ENCODE measurements around the gene CLDND2. TPM values are rescaled to one million over a fixed set of nuclear protein-coding genes. Genes with fewer than 3 reads are reported as not detected.

The CLDND2 gene
- total RNA-seq, 1 donor from 2014 or later: not detected

DNA sequence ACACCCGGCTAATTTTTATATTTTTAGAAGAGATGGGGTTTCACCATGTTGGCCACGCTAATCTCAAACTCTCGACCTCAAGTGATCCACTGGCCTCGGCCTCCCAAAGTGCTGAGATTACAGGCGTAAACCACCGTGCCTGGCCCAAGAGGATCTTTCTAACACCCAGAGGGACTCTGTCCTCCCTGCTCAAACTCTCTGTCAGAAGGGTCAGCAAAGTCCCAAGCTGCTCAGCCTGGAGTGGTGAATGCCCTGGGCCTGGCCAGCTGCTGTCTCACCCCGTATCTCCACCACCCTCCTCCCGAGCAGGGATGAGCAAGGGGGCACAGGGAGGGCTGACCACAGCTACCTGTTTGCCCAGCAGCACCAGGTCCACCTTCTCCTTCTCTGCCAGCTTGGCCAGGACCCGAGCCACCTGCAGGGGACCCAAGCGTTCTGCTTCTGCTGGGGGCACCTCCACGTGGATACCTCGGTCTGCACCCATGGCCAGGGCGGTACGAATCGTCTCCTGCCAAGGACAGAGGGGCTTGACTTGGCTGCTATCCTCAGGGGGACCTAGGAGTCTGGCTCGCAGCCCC lies 15.9 kb downstream of the CLDND2 start:
- Mint-ChIP-seq H3K36me3 (peaks cover 5% of the 10 kb centered on the region), H3K27me3 (ENCODE audit: insufficient read depth, low read depth) (peaks cover 4% of the 10 kb centered on the region), H3K4me3 (no peak overlapping the region), H3K9me3 (no peaks in the 10 kb centered on the region), H3K27ac (no peak overlapping the region), H3K4me1 (peaks cover 21% of the 10 kb centered on the region)
- H3K36me3 ChIP-seq: no peaks in the 10 kb centered on the region
- H3K9me3 ChIP-seq (ENCODE audit: low read depth): no peaks in the 10 kb centered on the region
- H3K27me3 ChIP-seq: no peaks in the 10 kb centered on the region
- no peak overlapping the region for H3K27ac ChIP-seq
- H4K20me1 ChIP-seq (ENCODE audit: low read depth): no peaks in the 10 kb centered on the region
- no peak for DNase-seq (ENCODE audit: low spot score)
- no peak overlapping the region for H3K4me2 ChIP-seq
- no peak overlapping the region for H2AFZ ChIP-seq (replicated peaks)
- no peaks in the 10 kb centered on the region for H3K79me2 ChIP-seq (ENCODE audit: low read depth)
- TF ChIP-seq EZH2phosphoT487 (IDR thresholded peaks at IDR 0.05) (no peak), EZH2 (IDR thresholded peaks at IDR 0.05) (no peak)
- TF ChIP-seq, protein P1, sequence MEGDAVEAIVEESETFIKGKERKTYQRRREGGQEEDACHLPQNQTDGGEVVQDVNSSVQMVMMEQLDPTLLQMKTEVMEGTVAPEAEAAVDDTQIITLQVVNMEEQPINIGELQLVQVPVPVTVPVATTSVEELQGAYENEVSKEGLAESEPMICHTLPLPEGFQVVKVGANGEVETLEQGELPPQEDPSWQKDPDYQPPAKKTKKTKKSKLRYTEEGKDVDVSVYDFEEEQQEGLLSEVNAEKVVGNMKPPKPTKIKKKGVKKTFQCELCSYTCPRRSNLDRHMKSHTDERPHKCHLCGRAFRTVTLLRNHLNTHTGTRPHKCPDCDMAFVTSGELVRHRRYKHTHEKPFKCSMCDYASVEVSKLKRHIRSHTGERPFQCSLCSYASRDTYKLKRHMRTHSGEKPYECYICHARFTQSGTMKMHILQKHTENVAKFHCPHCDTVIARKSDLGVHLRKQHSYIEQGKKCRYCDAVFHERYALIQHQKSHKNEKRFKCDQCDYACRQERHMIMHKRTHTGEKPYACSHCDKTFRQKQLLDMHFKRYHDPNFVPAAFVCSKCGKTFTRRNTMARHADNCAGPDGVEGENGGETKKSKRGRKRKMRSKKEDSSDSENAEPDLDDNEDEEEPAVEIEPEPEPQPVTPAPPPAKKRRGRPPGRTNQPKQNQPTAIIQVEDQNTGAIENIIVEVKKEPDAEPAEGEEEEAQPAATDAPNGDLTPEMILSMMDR (IDR thresholded peaks at IDR 0.05): no peak
- H3F3A ChIP-seq (ENCODE audit: low read depth): peaks cover 13% of the 10 kb centered on the region
- H3K4me3 ChIP-seq: no peak overlapping the region
- H3K4me1 ChIP-seq: peaks cover 13% of the 10 kb centered on the region
- no peak overlapping the region for H3K9ac ChIP-seq

DNA sequence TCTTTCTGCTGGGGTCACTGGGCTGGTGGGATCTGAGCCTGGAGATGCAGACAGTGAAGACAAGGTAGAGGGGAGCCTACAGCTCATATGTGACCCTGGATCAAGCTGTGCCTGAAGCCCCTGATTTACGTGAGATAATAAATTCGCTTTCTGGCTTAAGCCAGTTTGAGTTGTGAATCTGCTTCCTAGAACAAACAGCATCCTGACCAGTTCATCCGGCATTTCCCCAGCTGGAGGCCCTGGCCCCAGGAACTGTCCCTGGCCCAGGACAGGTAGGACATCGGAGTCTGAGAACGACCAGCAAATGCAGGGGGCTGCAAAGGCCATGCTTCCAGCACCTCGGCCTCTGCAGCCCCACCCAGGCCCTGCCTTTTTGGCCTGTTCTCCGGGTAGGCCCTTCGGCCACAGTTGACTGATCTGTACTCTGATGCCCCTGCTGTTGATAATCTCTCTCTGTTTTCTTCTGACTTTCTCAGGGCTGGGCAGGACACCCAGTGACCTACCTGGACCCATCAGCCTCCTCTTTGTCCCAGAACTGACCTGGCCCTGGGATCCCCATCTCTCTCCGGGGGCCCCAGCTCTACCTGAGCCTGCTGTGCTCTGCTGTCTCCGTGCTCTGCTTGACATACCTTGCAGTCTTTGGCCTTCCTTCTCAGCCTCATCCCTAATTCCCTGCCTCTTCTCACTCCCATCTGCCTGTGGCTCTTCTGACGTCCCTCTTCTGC lies 17.4 kb downstream of the CLDND2 start:
- no peak overlapping the region for H3K9ac ChIP-seq
- H3K4me1 ChIP-seq: peaks cover 13% of the 10 kb centered on the region
- Mint-ChIP-seq H3K27ac (peak overlapping the region; percentile 43), H3K4me1 (peaks cover 20% of the 10 kb centered on the region), H3K4me3 (peak overlapping the region; percentile 13), H3K27me3 (ENCODE audit: insufficient read depth, low read depth) (peaks cover 4% of the 10 kb centered on the region), H3K36me3 (peaks cover 8% of the 10 kb centered on the region), H3K9me3 (no peaks in the 10 kb centered on the region)
- no peaks in the 10 kb centered on the region for H3K36me3 ChIP-seq
- no peak overlapping the region for H3K4me2 ChIP-seq
- TF ChIP-seq EZH2phosphoT487 (IDR thresholded peaks at IDR 0.05) (no peak), EZH2 (IDR thresholded peaks at IDR 0.05) (no peak)
- TF ChIP-seq, protein P1 (IDR thresholded peaks at IDR 0.05): no peak
- H3K4me3 ChIP-seq: no peak overlapping the region
- no peak for DNase-seq (ENCODE audit: low spot score)
- H3F3A ChIP-seq (ENCODE audit: low read depth): peaks cover 13% of the 10 kb centered on the region
- H3K79me2 ChIP-seq (ENCODE audit: low read depth): no peaks in the 10 kb centered on the region
- H3K27ac ChIP-seq: no peak overlapping the region
- no peaks in the 10 kb centered on the region for H3K27me3 ChIP-seq
- H2AFZ ChIP-seq (replicated peaks): no peak overlapping the region
- H3K9me3 ChIP-seq (ENCODE audit: low read depth): no peaks in the 10 kb centered on the region
- no peaks in the 10 kb centered on the region for H4K20me1 ChIP-seq (ENCODE audit: low read depth)

DNA sequence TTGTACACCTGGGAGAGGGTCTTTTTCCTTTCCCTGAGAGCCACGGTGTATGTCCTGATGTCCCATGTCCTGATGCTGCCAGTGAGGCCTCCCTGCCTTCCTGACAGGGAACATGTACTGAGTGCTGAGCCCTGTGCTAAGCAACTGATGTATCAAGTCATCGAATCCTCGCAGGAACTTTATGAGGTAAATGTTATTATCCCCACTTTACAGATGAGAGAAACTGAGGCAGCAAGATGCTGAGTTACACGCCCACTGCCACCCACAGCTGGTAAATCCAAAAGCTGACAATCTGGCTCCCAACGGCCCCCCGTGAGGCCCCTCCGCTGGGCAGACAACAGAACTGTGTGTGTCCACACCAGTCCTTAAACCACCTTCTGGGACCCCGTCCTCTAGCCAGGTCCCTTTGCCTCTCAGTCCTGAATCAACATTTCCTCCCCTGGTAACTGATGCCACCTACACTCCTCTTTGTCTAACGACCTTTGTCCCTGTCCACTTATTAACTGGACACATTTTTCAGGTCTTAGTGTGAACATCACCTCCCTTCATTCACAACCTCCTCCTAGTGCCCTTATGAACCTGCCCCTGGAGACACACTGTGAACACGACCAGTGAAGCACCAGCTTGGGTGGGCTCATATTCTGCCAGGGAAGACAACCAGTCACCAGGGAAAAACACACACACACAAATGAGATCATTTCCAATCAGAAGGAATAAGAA lies 21.4 kb downstream of the CLDND2 start:
- H3K9ac ChIP-seq: no peak overlapping the region
- no peaks in the 10 kb centered on the region for H3K79me2 ChIP-seq (ENCODE audit: low read depth)
- TF ChIP-seq EZH2phosphoT487 (IDR thresholded peaks at IDR 0.05) (no peak), EZH2 (IDR thresholded peaks at IDR 0.05) (no peak)
- TF ChIP-seq, protein P1 (IDR thresholded peaks at IDR 0.05): no peak
- Mint-ChIP-seq H3K36me3 (peaks cover 14% of the 10 kb centered on the region), H3K27ac (no peak overlapping the region), H3K4me3 (no peak overlapping the region), H3K4me1 (no peaks in the 10 kb centered on the region), H3K27me3 (ENCODE audit: insufficient read depth, low read depth) (peaks cover 7% of the 10 kb centered on the region), H3K9me3 (no peaks in the 10 kb centered on the region)
- H3K36me3 ChIP-seq: no peaks in the 10 kb centered on the region
- H3K27ac ChIP-seq: no peak overlapping the region
- H3K4me1 ChIP-seq: no peaks in the 10 kb centered on the region
- no peak for DNase-seq (ENCODE audit: low spot score)
- no peaks in the 10 kb centered on the region for H4K20me1 ChIP-seq (ENCODE audit: low read depth)
- no peak overlapping the region for H3K4me2 ChIP-seq
- no peaks in the 10 kb centered on the region for H3F3A ChIP-seq (ENCODE audit: low read depth)
- peaks cover under 1% of the 10 kb centered on the region for H3K27me3 ChIP-seq
- no peak overlapping the region for H2AFZ ChIP-seq (replicated peaks)
- no peak overlapping the region for H3K4me3 ChIP-seq
- H3K9me3 ChIP-seq (ENCODE audit: low read depth): no peaks in the 10 kb centered on the region

Measured in neural progenitor cell (in vitro differentiated cells).